GM12878 (cell line): ENCODE measurements around the gene PLA2G6. TPM values are rescaled to one million over a fixed set of nuclear protein-coding genes. Genes with fewer than 3 reads are reported as not detected.

Experiments
- ATAC-seq: fragments of 200-7000 bp; cut with Tn5 transposase; 3 replicates; pipeline ENCODE4 v1.9.1; 2020; ENCODE audit warnings: mild to moderate bottlenecking, moderate library complexity
- BruUV-seq: library from RNA; stranded (reverse); fragments of 400-500 nt; replicated peaks from 2 replicates; lab custom pipeline; 2021; lab: Mats Ljungman, UMichigan
- CTCF ChIA-PET: fragments of 300-600 bp; sonication (Branson Sonifier 250); formaldehyde crosslinking; extraction: SDS; loops from one replicate; lab custom pipeline; 2021; ENCODE audit warnings: inconsistent platforms; lab: Yijun Ruan, JAX
- POLR2A ChIA-PET: fragments of 350-600 bp; formaldehyde crosslinking; extraction: SDS; loops from one replicate; lab custom pipeline; 2021; ENCODE audit warnings: inconsistent platforms; lab: Charles Lee
- RAD21 ChIA-PET: fragments of 300-600 bp; sonication (Branson Sonifier 250); formaldehyde crosslinking; loops from one replicate; lab custom pipeline; 2023; ENCODE audit warnings: antibody characterized with exemption; ENCODE audit not compliant: unreplicated experiment; lab: Charles Lee
- SMC1A ChIA-PET: fragments of 300-600 bp; sonication (Branson Sonifier 250); formaldehyde crosslinking; loops from one replicate; lab custom pipeline; 2023; ENCODE audit not compliant: unreplicated experiment, uncharacterized antibody; lab: Charles Lee
- DNase-seq: peaks from one replicate; pipeline ENCODE4 v3.0.0-alpha.2; 2011; ENCODE audit warnings: low read depth, low spot score
- FAIRE-seq: peaks from 3 replicates; lab custom pipeline; 2011; peaks lifted over from hg19 to GRCh38; lab: Jason Lieb, UNC
- H2AFZ ChIP-seq: 2 replicates; pipeline ENCODE4 v1.6.0; 2011; ENCODE audit warnings: low read depth, low read length, control low read depth; ENCODE audit not compliant: control insufficient read depth
- H3K27ac ChIP-seq: 2 replicates; pipeline ENCODE4 v1.5.1; 2011; ENCODE audit warnings: control low read depth; ENCODE audit not compliant: control insufficient read depth, insufficient read depth
- H3K27me3 ChIP-seq, 2 experiments: replicated peaks in 1 of 2; 2 replicates each; pipeline versions ENCODE4 v1.6.0 to v1.6.1; 2011; ENCODE audit warnings: low read length in 1 of 2; ENCODE audit not compliant: control insufficient read depth in 2 of 2, insufficient read depth in 2 of 2
- H3K36me3 ChIP-seq, 2 experiments: 2 replicates each; pipeline ENCODE4 v1.5.1; 2011; ENCODE audit warnings: low read length in 1 of 2; ENCODE audit not compliant: control insufficient read depth in 2 of 2, insufficient read depth in 2 of 2
- H3K4me1 ChIP-seq: 2 replicates; pipeline ENCODE4 v1.6.1; 2011; ENCODE audit warnings: mild to moderate bottlenecking, low read length, moderate library complexity, mixed read lengths; ENCODE audit not compliant: control insufficient read depth, insufficient read depth
- H3K4me2 ChIP-seq: 2 replicates; pipeline ENCODE4 v1.6.0; 2011; ENCODE audit warnings: control low read depth; ENCODE audit not compliant: control insufficient read depth, insufficient read depth
- H3K4me3 ChIP-seq: fragments of 200-600 bp; sonication (generic); 2 replicates; pipeline ENCODE4 v1.5.1; 2016
- H3K79me2 ChIP-seq: 2 replicates; pipeline ENCODE4 v1.6.0; 2011; ENCODE audit warnings: low read length; ENCODE audit not compliant: control insufficient read depth, insufficient read depth
- H3K9ac ChIP-seq: 2 replicates; pipeline ENCODE4 v1.8.0; 2011; ENCODE audit warnings: low read length, control low read depth, mixed read lengths; ENCODE audit not compliant: control insufficient read depth, insufficient read depth
- H3K9me3 ChIP-seq: replicated peaks from 3 replicates; pipeline ENCODE4 v1.5.1; 2011; ENCODE audit warnings: mild to moderate bottlenecking, low read length; ENCODE audit not compliant: control insufficient read depth, insufficient read depth
- H4K20me1 ChIP-seq: 2 replicates; pipeline ENCODE4 v1.6.0; 2011; ENCODE audit not compliant: control insufficient read depth, insufficient read depth
- EGR1 ChIP-seq, 2 experiments: IDR thresholded peaks; 1 replicate in 1 of 2; 2 replicates in 1 of 2; pipeline ENCODE4 v1.6.1; 2011 to 2012; ENCODE audit warnings: low read depth in 2 of 2, low read length in 2 of 2, borderline replicate concordance in 1 of 2, mild to moderate bottlenecking in 1 of 2, moderate library complexity in 1 of 2
- IKZF1 ChIP-seq: fragments of 450-650 bp; conservative IDR thresholded peaks from 2 replicates; pipeline ENCODE4 v1.6.1; 2017; ENCODE audit warnings: antibody characterized with exemption, mild to moderate bottlenecking
- IRF4 ChIP-seq: IDR thresholded peaks from 2 replicates; pipeline ENCODE4 v1.6.1; 2011; ENCODE audit warnings: low read depth, low read length
- LARP7 ChIP-seq: fragments of 450-650 bp; IDR thresholded peaks from 2 replicates; pipeline ENCODE4 v1.6.1; 2017; ENCODE audit warnings: mild to moderate bottlenecking
- NKRF ChIP-seq: fragments of 450-650 bp; conservative IDR thresholded peaks from 2 replicates; pipeline ENCODE4 v1.6.1; 2017; ENCODE audit warnings: mild to moderate bottlenecking, moderate library complexity
- POLR2A ChIP-seq: IDR thresholded peaks from 2 replicates; pipeline ENCODE4 v1.6.1; 2011; ENCODE audit warnings: low read depth, mild to moderate bottlenecking, low read length
- RAD51 ChIP-seq: fragments of 450-650 bp; IDR thresholded peaks from 2 replicates; pipeline ENCODE4 v1.6.1; 2016; ENCODE audit warnings: moderate library complexity, mild to moderate bottlenecking, inconsistent platforms
- SMARCA5 ChIP-seq: fragments of 450-650 bp; IDR thresholded peaks from 2 replicates; pipeline ENCODE4 v1.6.1; 2017; ENCODE audit warnings: mild to moderate bottlenecking
- SREBF2 ChIP-seq: IDR thresholded peaks from 2 replicates; pipeline ENCODE4 v1.6.1; 2012; ENCODE audit warnings: mild to moderate bottlenecking, low read length
- STAT3 ChIP-seq: IDR thresholded peaks from 2 replicates; pipeline ENCODE4 v1.6.1; 2011; ENCODE audit warnings: low read depth, low read length, improper control_type of control experiment
- YBX1 ChIP-seq: fragments of 450-650 bp; IDR thresholded peaks from 2 replicates; pipeline ENCODE4 v1.6.1; 2016; ENCODE audit warnings: antibody characterized with exemption
- WGBS: methylation state at CpG from one replicate; pipeline ENCODE4 v1.1.6; 2016; ENCODE audit warnings: low lambda C conversion rate; ENCODE audit not compliant: insufficient replicate concordance, insufficient coverage; ENCODE audit errors: missing lambda C conversion rate; 5-methylcytosine and 5-hydroxymethylcytosine counted together
- in situ Hi-C: fragments of 300-500 bp; cut with MboI; formaldehyde crosslinking; loops from 9 replicates; pipeline ENCODE4 v1.14.3; 2018; ENCODE audit warnings: mixed read lengths
- intact Hi-C: fragments of 100-400 bp; cut with micrococcal nuclease; formaldehyde crosslinking; loops from one replicate; pipeline ENCODE4 v1.14.2; 2022; ENCODE audit not compliant: unreplicated experiment
- polyA plus RNA-seq, 11 experiments: library from polyadenylated mRNA; depleted of rRNA in 4 of 11; unstranded in 6 of 11; stranded (reverse) in 5 of 11; fragments of >200 nt; fragmentation: Nextera tagmentation in 4 of 11; fragmentation: Illumina TruSeq in 1 of 11; extraction: Ambion mirVana in 4 of 11; extraction: Trizol in 1 of 11; gene quantifications; 1 replicate in 1 of 11; 2 replicates in 10 of 11; pipeline versions ENCODE4 v1.2.1 to v1.2.3, GENCODE V29; 2011 to 2016; ENCODE audit warnings: inconsistent platforms in 2 of 11, missing spikeins in 2 of 11, low read depth in 1 of 11
- total RNA-seq, 4 experiments: library from RNA; depleted of rRNA in 3 of 4; stranded (reverse); fragments of >200 nt in 3 of 4; fragmentation: Illumina TruSeq in 1 of 4; extraction: Trizol in 1 of 4; gene quantifications; 2 replicates each; pipeline versions ENCODE4 v1.2.1 to v1.2.3, GENCODE V29; 2013 to 2021
- TF ChIP-seq, protein P1 (sequence below): fragments of 150-350 bp; IDR thresholded peaks from 2 replicates; pipeline ENCODE4 v1.6.1; 2016; ENCODE audit warnings: low read depth, low read length
- TF ChIP-seq, protein P2 (sequence below): fragments of 450-650 bp; IDR thresholded peaks from 2 replicates; pipeline ENCODE4 v1.6.1; 2018; ENCODE audit warnings: borderline replicate concordance, mild to moderate bottlenecking; ENCODE audit not compliant: partially characterized antibody

Gene PLA2G6
- total and polyA plus RNA-seq, 10 of the 15 experiments (the other 5 are each of a cell fraction or from before 2014, with no cell fraction given) = 0.15 to 42.2 (median 15.8) TPM

GRCh38 chr22:38142606-38143005, 39.0 kb downstream of the PLA2G6 start (continued):
- TF ChIP-seq EGR1 (IDR thresholded peaks at IDR 0.05; ENCODE audit: borderline replicate concordance in 1 of 2, low read depth in 2 of 2, low read length in 2 of 2) = no peak

GRCh38 chr22:38141217-38141973, 40.2 kb downstream of the PLA2G6 start:
- in situ Hi-C loops = no loop called here
- BruUV-seq = no TSS peak
- no peak overlapping the region for H2AFZ ChIP-seq
- WGBS = 89% methylated on average over 16 of the region's 16 CpGs
- H3K9ac ChIP-seq = no peak overlapping the region
- no peaks in the 10 kb centered on the region for H3K27me3 ChIP-seq
- ATAC-seq = no peak
- ChIA-PET CTCF (interaction anchor here (0.6 to 1.3 kb wide), 3 partner anchors 89 to 207 kb away, joined by 3 to 9 read pairs (median 4); no protein-coding TSS in a partner anchor), SMC1A (no interaction called here), RAD21 (no interaction called here), POLR2A (interaction anchor here (1.2 kb wide), 1 partner anchor 9 kb away, joined by 3 read pairs; no protein-coding TSS in a partner anchor)
- H3K4me1 ChIP-seq = no peaks in the 10 kb centered on the region
- H3K79me2 ChIP-seq = no peaks in the 10 kb centered on the region
- H3K4me2 ChIP-seq = no peak overlapping the region
- peaks cover 1 to 3% of the 10 kb centered on the region in 2 experiments; a peak in 2 of 4 replicates for H3K36me3 ChIP-seq
- no peak overlapping the region for H3K27ac ChIP-seq
- H3K9me3 ChIP-seq = no peaks in the 10 kb centered on the region
- H4K20me1 ChIP-seq = no peaks in the 10 kb centered on the region
- DNase-seq = no peak
- intact Hi-C loops = no loop called here
- FAIRE-seq = no peak
- no peak overlapping the region for H3K4me3 ChIP-seq
- no peak for TF ChIP-seq STAT3
- TF ChIP-seq POLR2A = no peak
- TF ChIP-seq YBX1 = no peak
- TF ChIP-seq SREBF2 = no peak
- no peak for TF ChIP-seq LARP7
- no peak for TF ChIP-seq RAD51
- TF ChIP-seq, protein P1, sequence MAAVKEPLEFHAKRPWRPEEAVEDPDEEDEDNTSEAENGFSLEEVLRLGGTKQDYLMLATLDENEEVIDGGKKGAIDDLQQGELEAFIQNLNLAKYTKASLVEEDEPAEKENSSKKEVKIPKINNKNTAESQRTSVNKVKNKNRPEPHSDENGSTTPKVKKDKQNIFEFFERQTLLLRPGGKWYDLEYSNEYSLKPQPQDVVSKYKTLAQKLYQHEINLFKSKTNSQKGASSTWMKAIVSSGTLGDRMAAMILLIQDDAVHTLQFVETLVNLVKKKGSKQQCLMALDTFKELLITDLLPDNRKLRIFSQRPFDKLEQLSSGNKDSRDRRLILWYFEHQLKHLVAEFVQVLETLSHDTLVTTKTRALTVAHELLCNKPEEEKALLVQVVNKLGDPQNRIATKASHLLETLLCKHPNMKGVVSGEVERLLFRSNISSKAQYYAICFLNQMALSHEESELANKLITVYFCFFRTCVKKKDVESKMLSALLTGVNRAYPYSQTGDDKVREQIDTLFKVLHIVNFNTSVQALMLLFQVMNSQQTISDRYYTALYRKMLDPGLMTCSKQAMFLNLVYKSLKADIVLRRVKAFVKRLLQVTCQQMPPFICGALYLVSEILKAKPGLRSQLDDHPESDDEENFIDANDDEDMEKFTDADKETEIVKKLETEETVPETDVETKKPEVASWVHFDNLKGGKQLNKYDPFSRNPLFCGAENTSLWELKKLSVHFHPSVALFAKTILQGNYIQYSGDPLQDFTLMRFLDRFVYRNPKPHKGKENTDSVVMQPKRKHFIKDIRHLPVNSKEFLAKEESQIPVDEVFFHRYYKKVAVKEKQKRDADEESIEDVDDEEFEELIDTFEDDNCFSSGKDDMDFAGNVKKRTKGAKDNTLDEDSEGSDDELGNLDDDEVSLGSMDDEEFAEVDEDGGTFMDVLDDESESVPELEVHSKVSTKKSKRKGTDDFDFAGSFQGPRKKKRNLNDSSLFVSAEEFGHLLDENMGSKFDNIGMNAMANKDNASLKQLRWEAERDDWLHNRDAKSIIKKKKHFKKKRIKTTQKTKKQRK = no peak
- no peak for TF ChIP-seq IRF4
- TF ChIP-seq IKZF1 = no peak
- TF ChIP-seq NKRF = no peak
- TF ChIP-seq SMARCA5 = no peak
- TF ChIP-seq, protein P2, sequence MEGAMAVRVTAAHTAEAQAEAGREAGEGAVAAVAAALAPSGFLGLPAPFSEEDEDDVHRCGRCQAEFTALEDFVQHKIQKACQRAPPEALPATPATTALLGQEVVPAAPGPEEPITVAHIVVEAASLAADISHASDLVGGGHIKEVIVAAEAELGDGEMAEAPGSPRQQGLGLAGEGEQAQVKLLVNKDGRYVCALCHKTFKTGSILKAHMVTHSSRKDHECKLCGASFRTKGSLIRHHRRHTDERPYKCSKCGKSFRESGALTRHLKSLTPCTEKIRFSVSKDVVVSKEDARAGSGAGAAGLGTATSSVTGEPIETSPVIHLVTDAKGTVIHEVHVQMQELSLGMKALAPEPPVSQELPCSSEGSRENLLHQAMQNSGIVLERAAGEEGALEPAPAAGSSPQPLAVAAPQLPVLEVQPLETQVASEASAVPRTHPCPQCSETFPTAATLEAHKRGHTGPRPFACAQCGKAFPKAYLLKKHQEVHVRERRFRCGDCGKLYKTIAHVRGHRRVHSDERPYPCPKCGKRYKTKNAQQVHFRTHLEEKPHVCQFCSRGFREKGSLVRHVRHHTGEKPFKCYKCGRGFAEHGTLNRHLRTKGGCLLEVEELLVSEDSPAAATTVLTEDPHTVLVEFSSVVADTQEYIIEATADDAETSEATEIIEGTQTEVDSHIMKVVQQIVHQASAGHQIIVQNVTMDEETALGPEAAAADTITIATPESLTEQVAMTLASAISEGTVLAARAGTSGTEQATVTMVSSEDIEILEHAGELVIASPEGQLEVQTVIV = no peak
